Fibroblast of lung (primary cell): ENCODE results near the gene FGF9. TPM values are rescaled to one million over a fixed set of nuclear protein-coding genes. Genes with fewer than 3 reads are reported as not detected.
A peak's percentile ranks its signal among the peaks of the same experiment; 100 is the strongest.

Source experiments
- DNase-seq, 2 donors: peaks; one replicate each; pipeline versions ENCODE4 v3.0.0 to v3.0.0-alpha.2; 2010; ENCODE audit warnings: low read depth in 2 of 2
- H2AFZ ChIP-seq: 2 replicates; pipeline ENCODE4 v1.5.1; 2012; ENCODE audit warnings: low read length, control low read depth, inconsistent platforms
- H3K27ac ChIP-seq: 2 replicates; pipeline ENCODE4 v1.5.1; 2011; ENCODE audit warnings: low read length, control low read depth; ENCODE audit not compliant: insufficient read depth
- H3K27me3 ChIP-seq: 2 replicates; pipeline ENCODE4 v1.5.1; 2011; ENCODE audit warnings: mild to moderate bottlenecking, low read length; ENCODE audit not compliant: control insufficient read depth, insufficient read depth
- H3K36me3 ChIP-seq: 2 replicates; pipeline ENCODE4 v1.5.1; 2011; ENCODE audit warnings: low read length; ENCODE audit not compliant: control insufficient read depth, insufficient read depth
- H3K4me1 ChIP-seq: 2 replicates; pipeline ENCODE4 v1.5.1; 2011; ENCODE audit warnings: low read length; ENCODE audit not compliant: control insufficient read depth, insufficient read depth; ENCODE audit errors: extremely low read depth
- H3K4me2 ChIP-seq: 2 replicates; pipeline ENCODE4 v1.5.1; 2011; ENCODE audit warnings: low read length, control low read depth; ENCODE audit not compliant: insufficient read depth; ENCODE audit errors: extremely low read depth
- H3K4me3 ChIP-seq, 4 experiments: fragments of 200-600 bp in 1 of 4; sonication (generic) in 1 of 4; replicated peaks in 1 of 4; 2 replicates each; pipeline ENCODE4 v1.5.1; 2011 to 2016; ENCODE audit warnings: low read length in 4 of 4, low read depth in 3 of 4, mild to moderate bottlenecking in 3 of 4, control low read depth in 2 of 4, inconsistent platforms in 1 of 4, mixed read lengths in 1 of 4; ENCODE audit not compliant: insufficient read depth in 1 of 4; ENCODE audit errors: control extremely low read depth in 1 of 4
- H3K79me2 ChIP-seq: 2 replicates; pipeline ENCODE4 v1.5.1; 2012; ENCODE audit warnings: mild to moderate bottlenecking, low read length, inconsistent platforms; ENCODE audit not compliant: control insufficient read depth, insufficient read depth
- H3K9ac ChIP-seq: 2 replicates; pipeline ENCODE4 v1.5.1; 2011; ENCODE audit warnings: mild to moderate bottlenecking, low read length, control low read depth; ENCODE audit not compliant: insufficient read depth
- H3K9me3 ChIP-seq: 2 replicates; pipeline ENCODE4 v1.5.1; 2012; ENCODE audit warnings: low read depth, low read length; ENCODE audit not compliant: control insufficient read depth, insufficient read depth
- H4K20me1 ChIP-seq: 2 replicates; pipeline ENCODE4 v1.5.1; 2011; ENCODE audit warnings: low read length; ENCODE audit not compliant: control insufficient read depth, insufficient read depth; ENCODE audit errors: extremely low read depth
- EZH2 ChIP-seq: IDR thresholded peaks from 2 replicates; pipeline ENCODE4 v1.5.1; 2012; ENCODE audit warnings: low read length, control low read depth, mild to moderate bottlenecking; ENCODE audit errors: missing control alignments
- polyA plus RNA-seq, 2 donors: library from polyadenylated mRNA; depleted of rRNA in 1 of 2; stranded (reverse) in 1 of 2; unstranded in 1 of 2; fragments of >200 nt; gene quantifications; 2 replicates each; pipeline ENCODE4 v1.2.1, GENCODE V29; 2011 to 2012; ENCODE audit warnings: missing spikeins in 1 of 2
- total RNA-seq: library from RNA; depleted of rRNA; stranded (reverse); fragments of >200 nt; gene quantifications from 2 replicates; pipeline ENCODE4 v1.2.1, GENCODE V29; 2014
- TF ChIP-seq, protein P1 (sequence below), 2 donors: IDR thresholded peaks in 1 of 2; conservative IDR thresholded peaks in 1 of 2; 1 replicate in 1 of 2; 2 replicates in 1 of 2; pipeline ENCODE4 v1.5.1; 2011 to 2012; ENCODE audit warnings: low read length in 2 of 2, control low read depth in 1 of 2, inconsistent platforms in 1 of 2, low read depth in 1 of 2, mild to moderate bottlenecking in 1 of 2

FGF9 gene
- total and polyA plus RNA-seq, 2 donors (not counting 1 experiment from before 2014, with no cell fraction given): 0.06 to 0.33 TPM

DNA sequence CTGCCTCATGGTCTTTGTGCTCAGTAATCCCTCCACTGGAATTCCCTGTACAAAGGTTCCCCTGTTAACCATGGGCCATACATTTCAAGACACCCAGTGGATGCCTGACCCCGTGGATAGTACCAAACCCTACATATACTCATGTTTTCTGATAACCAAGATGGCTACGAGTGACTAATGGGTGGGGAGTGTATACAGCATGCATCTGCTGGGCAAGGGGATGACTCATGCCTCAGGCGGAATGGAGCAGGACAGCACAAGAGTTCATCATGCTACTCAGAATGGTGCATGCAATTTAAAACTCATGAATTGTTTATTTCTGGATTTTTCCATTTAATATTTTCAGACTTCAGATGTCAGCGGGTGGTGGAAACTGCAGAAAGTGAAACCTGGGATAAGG, 13.3 kb upstream of the FGF9 start:
- peaks cover 4% of the 10 kb centered on the region for H3K27me3 ChIP-seq
- H3K4me2 ChIP-seq: no peak overlapping the region
- no peak overlapping the region for H3K27ac ChIP-seq
- peak overlapping the region; percentile 32 for H2AFZ ChIP-seq
- H3K4me3 ChIP-seq: no peak overlapping the region
- H4K20me1 ChIP-seq: no peaks in the 10 kb centered on the region
- peak; percentile 67 to 74 for DNase-seq
- TF ChIP-seq, protein P1, sequence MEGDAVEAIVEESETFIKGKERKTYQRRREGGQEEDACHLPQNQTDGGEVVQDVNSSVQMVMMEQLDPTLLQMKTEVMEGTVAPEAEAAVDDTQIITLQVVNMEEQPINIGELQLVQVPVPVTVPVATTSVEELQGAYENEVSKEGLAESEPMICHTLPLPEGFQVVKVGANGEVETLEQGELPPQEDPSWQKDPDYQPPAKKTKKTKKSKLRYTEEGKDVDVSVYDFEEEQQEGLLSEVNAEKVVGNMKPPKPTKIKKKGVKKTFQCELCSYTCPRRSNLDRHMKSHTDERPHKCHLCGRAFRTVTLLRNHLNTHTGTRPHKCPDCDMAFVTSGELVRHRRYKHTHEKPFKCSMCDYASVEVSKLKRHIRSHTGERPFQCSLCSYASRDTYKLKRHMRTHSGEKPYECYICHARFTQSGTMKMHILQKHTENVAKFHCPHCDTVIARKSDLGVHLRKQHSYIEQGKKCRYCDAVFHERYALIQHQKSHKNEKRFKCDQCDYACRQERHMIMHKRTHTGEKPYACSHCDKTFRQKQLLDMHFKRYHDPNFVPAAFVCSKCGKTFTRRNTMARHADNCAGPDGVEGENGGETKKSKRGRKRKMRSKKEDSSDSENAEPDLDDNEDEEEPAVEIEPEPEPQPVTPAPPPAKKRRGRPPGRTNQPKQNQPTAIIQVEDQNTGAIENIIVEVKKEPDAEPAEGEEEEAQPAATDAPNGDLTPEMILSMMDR (conservative IDR thresholded peaks at IDR 0.05 in 1 of 2, IDR thresholded peaks at IDR 0.05 in 1 of 2; ENCODE audit: low read depth in 1 of 2, low read length in 2 of 2): no peak
- no peak for TF ChIP-seq EZH2
- H3K4me1 ChIP-seq: peaks cover 2% of the 10 kb centered on the region
- H3K36me3 ChIP-seq: no peaks in the 10 kb centered on the region
- no peaks in the 10 kb centered on the region for H3K79me2 ChIP-seq
- H3K9ac ChIP-seq: no peak overlapping the region
- H3K9me3 ChIP-seq: no peaks in the 10 kb centered on the region

DNA sequence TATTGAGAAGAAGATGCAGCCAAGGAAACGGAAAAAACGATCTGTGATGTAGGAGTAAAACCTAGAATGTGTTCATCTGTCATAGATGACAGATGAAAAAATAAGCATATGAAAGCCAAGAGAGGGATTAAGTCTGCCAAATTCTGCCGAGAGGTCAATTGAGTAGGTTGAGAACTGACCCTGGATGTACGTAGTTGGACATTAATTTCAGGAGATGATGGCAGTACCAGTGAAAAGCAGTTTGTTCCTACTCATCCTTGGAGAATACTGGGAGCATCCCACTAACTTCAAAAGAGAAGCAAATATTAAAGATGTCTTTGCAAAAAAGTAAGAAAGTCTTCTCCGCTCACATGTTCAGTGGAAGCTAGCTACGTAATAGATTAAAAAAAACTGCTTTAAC, 11.8 kb upstream of the FGF9 start:
- Histone ChIP-seq H3K4me1 (peaks cover 2% of the 10 kb centered on the region), H4K20me1 (no peaks in the 10 kb centered on the region), H3K9me3 (no peaks in the 10 kb centered on the region), H3K79me2 (no peaks in the 10 kb centered on the region), H3K36me3 (no peaks in the 10 kb centered on the region), H3K4me3 (no peak overlapping the region), H3K9ac (no peak overlapping the region), H2AFZ (no peak overlapping the region), H3K27ac (no peak overlapping the region), H3K27me3 (peaks cover 6% of the 10 kb centered on the region), H3K4me2 (no peak overlapping the region)
- no peak for TF ChIP-seq EZH2
- TF ChIP-seq, protein P1 (conservative IDR thresholded peaks at IDR 0.05 in 1 of 2, IDR thresholded peaks at IDR 0.05 in 1 of 2; ENCODE audit: low read depth in 1 of 2, low read length in 2 of 2): no peak
- peak in 1 of 2 donors; percentile 27 for DNase-seq

DNA sequence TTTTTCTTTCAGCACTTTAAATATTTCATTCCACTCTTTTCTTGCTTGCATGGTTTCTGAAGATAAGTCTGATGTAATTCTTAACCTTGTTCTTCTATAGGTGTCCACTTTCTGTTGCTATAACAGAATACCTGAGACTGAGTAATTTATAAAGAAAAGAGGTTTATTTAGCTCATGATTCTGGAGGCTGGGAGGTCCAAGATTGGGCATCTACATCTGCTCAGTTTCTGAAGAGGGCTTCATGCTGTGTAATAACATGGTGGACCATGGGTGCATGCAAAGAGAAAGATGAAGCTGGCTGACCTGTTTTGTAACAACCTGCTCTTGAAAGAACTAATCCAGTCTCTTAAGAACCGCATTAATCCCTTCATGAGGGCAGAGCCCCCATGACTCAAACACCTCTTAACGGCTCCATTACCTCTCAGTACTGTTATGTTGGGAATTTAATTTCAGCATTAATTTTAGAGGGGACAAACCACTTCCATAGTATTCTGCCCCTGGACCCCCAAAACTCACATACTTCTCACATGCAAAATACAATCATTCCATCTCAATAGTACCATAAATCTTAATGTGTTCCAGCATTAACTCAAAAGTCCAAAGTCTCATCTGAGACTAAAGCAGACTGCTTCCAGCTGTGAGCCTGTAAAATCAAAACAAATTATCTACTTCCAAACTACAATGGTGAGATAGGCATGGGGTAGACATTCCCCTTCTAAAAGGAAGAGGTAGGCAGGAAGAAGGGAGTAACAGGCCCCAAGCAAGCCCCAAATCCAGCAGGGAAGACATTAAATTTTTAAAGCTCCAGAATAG, 9.6 kb upstream of the FGF9 start:
- no peaks in the 10 kb centered on the region for H3K36me3 ChIP-seq
- no peaks in the 10 kb centered on the region for H3K79me2 ChIP-seq
- H3K9me3 ChIP-seq: no peaks in the 10 kb centered on the region
- no peak overlapping the region for H3K4me2 ChIP-seq
- H3K9ac ChIP-seq: no peak overlapping the region
- TF ChIP-seq EZH2: no peak
- TF ChIP-seq, protein P1 (conservative IDR thresholded peaks at IDR 0.05 in 1 of 2, IDR thresholded peaks at IDR 0.05 in 1 of 2; ENCODE audit: low read depth in 1 of 2, low read length in 2 of 2): no peak
- no peak overlapping the region for H2AFZ ChIP-seq
- H4K20me1 ChIP-seq: no peaks in the 10 kb centered on the region
- H3K4me3 ChIP-seq: no peak overlapping the region
- DNase-seq: no peak
- peaks cover 2% of the 10 kb centered on the region for H3K4me1 ChIP-seq
- no peak overlapping the region for H3K27ac ChIP-seq
- H3K27me3 ChIP-seq: peaks cover 6% of the 10 kb centered on the region
